NCI-H187 (cell line): ENCODE results near the gene LRRK1.

Experiments
- DNase-seq, 2 experiments: peaks; one replicate each; lab custom pipeline; 2025; lab: John Stamatoyannopoulos, UW

The LRRK1 gene

DNA sequence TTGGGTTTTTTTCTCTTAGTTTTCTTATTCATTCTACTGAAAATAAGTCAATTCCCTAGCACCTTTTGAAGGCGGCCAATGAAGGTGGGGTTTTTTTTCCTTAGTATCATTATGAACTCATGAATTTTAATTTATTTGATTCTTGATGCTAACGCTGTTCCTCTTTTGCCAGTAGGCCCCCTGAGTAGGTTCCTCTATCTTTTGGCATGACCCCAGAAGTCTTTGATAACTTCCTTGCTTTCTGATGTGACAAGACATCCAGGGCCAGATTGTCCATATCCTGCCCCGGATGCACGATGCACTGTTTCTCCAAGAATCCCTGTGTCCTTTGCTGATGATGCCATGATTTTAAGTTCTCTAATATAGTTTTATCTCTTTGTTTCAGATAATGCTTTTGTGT, 20.6 kb downstream of the LRRK1 start:
- no peak for DNase-seq

DNA sequence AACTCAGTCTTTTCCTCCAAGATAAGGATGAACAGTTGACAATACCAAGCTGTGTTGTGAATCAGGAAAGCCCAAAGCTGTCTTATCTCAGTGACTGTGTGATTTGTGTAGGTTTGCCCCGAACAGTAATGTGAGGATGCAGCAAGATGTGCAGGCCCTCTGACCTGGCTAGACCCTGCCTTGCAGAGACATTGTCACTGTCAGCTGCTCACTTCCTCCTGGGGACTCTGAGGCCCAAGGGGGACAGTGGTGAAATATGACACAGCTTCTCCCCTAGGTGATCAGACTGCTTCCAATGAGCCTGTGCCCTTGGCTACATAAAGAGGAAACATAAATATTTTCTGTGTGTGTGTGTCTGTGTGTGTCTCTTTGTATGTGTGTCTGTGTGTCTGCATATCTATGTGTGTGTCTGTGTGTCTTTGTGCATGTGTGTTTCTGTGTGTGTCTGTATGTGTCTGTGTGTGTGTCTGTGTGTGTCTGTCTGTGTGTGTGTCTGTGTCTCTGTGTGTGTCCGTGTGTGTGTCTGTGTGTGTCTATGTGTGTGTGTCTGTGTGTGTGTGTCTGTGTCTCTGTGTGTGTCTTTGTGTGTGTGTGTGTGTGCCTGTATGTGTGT, 21.7 kb downstream of the LRRK1 start:
- no peak for DNase-seq

DNA sequence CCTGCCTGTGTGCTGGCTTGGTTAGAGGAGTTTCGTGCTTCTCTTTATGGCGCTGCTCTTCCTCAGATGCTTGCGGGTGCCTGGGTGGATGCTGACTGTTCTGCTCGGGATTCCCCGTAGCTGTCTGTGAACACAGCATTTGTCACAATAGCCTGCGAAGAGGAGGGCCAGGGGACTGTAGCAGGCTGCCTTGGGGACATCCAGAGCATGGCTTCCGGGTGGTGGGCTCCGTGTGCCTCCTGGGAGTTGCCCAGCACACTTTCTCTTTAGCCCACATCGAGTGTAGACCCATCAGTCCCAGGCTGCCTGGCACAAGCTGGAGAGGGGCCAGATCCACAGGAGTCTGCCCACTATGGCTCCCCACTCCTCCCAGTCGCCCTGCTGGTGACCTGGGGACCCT, 22.4 kb downstream of the LRRK1 start:
- no peak for DNase-seq

GRCh38 chr15:100942656-100943425, 23.7 kb downstream of the LRRK1 start:
- no peak for DNase-seq

DNA sequence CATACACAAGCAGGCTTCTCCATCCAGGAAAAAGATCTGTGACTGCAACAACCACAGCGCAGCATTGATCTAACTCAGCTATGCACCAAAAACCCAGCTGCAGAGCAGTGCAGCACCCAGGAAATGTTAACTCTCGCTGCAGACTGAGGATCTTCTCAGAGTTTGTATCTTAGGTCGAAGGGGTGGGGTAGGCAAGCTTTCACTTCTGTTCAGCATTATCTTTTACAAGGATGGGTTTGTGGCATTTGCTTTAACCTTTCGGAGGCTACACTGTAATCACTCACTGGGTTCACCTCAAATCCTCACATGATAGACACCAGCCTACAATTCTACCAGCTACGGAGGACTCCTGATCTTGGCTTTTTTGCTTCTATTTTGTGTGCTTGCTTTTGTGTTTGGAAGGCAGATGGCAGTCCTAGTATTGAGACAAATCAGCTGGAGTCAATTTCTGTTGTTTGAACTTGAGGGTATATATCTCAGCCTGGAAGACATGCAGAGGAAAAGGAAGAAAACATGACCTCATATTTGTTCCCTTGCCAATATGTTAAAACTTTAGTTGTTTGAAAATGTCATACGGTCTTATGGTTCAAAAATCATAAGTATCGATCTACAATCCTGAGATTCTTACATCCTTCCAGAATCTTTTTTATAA, 25.2 kb downstream of the LRRK1 start:
- no peak for DNase-seq

DNA sequence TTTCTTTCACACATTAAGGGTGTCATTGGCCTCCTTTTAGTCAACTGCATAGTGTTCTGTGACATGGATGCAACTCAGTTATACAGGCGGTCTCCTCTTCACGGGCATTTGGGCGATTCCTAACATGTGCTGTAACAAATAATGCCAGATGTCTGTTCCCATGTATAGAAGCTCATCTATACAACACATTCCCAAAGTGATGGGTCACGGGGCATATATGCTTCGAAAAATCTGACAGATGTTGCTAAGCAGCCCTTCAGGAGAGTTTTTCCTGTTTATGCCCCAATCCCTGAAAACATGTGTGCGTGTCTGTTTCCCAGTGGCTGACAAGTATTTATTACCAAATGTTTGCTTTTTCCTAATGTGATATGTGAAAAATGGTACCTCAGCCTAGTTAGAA, 25.8 kb downstream of the LRRK1 start:
- no peak for DNase-seq

DNA sequence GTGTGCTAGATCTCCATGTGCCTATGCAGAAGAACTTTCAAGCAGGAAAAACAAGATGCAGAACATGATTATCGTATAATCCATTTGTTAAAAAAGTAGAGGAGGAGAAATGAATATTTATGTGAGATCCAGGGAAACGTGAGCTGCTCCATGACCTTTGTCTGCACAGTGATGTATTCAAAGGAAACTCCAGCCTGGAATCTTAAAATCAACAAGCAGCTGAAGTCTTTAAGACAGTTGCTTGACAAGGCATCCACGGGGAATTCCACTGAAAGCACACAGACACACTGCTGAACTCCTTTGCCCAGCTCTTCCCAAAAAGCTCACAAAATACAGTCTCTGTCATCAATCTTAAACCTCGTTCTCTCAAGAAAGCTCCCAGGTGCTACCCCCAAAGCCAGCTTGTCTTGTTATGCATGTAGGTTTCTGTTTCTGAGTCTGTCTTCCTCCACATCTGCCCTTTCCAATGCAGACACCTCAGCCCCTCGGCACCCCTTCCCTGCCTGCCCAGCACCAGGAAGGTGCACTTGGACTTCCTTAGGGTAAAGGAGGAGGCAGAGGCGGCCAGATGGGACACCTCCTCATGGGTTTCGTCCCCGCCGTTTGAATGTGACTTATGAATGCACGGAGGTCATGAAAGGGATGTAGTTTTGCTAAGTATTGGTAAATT, 28.7 kb downstream of the LRRK1 start:
- DNase-seq, result no peak

- no peak for DNase-seq
Observed at GRCh38 chr15:100948430-100948762, 29.2 kb downstream of the LRRK1 start.

GRCh38 chr15:100949691-100950090, 30.5 kb downstream of the LRRK1 start:
- DNase-seq, result no peak

- no peak for DNase-seq
Observed at GRCh38 chr15:100951965-100952364, 32.8 kb downstream of the LRRK1 start.

GRCh38 chr15:100952566-100952965, 33.4 kb downstream of the LRRK1 start:
- no peak for DNase-seq

DNA sequence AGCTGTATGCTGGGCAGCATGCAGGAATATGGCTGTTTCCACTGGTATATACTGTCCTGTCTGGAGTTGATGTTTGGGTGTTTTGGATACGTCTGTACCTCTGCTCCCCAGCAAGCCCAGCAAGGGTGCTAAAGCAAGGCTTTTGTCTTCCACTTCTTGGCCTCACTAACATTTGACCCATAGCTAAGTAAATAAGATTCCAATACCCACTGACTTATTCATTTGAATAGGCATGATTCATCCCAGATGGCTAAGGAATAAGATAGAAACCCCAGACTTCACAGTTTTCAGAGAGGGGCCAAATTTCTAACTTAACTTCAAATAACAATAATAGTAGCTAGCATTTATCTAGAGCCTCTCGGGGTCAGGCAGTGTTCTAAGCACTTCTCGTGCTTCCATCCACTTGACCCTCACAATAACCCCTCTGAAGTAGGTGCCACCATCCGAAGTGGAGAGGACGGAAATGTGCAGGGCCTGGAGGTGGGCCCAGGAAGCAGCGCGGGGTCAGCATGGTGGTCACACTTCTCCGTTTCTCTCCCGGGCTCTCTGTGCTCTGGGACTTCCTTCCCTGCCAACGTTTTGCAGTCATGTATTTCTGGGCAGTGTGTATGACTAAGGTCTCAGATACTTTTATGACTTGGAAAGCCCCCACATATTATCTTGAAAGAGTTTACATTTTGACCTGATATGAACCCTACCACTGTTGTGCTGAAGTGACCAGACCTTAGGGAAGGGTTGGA, 39.3 kb downstream of the LRRK1 start:
- DNase-seq, result no peak

GRCh38 chr15:100959066-100960050, 40.2 kb downstream of the LRRK1 start:
- no peak for DNase-seq

GRCh38 chr15:100966997-100967396, 47.8 kb downstream of the LRRK1 start:
- DNase-seq, result no peak

- no peak for DNase-seq
Observed at GRCh38 chr15:100968050-100968966, 49.2 kb downstream of the LRRK1 start.

DNA sequence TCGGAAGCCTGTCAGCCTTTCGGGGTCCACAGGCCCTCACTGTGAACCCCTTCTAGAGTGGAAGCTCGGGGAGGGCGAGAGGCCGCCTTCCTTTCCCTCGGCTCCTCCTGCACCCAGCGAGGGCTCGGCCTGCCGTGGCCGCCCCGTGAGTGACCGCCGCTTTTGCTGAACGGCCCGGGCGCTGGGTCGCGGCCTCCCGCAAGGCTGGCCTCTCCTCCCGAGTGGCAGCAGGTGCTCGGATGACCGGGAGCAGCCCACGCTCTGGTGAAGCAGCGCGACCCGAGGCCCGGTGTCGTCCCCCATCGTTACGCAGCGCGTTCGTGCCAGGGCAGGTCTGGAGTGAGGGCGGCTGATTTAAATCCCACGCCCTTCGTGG, 53.8 kb downstream of the LRRK1 start:
- no peak for DNase-seq

GRCh38 chr15:100973351-100974111, 54.4 kb downstream of the LRRK1 start:
- no peak for DNase-seq

DNA sequence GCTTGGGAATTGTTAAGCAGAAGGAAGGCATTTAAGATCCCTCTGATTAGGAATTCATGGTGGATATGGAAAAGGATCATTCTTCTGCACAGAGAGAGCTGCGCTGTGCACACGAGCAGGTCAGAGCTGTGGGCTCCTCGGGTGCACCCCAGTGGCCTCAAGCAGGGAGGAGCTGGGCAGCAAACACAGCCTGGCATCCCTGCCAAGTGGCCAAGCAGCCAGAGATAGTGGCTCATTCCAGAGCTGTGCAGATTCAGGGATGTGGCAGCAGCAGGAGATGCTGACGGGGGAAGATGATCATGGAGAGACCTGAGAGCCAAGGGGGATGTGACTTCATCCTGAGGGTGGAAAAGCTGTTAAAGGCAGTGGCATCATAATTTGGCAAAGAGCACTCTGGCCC, 55.9 kb downstream of the LRRK1 start:
- no peak for DNase-seq

- DNase-seq, result no peak
Observed at GRCh38 chr15:100980410-100981046, 61.4 kb downstream of the LRRK1 start.
